NCI-H446 (cell line): Measurements from ENCODE around the gene UBB.

Source experiments
- DNase-seq, 2 experiments: peaks; one replicate each; lab custom pipeline; 2025; lab: John Stamatoyannopoulos, UW

UBB gene

DNA sequence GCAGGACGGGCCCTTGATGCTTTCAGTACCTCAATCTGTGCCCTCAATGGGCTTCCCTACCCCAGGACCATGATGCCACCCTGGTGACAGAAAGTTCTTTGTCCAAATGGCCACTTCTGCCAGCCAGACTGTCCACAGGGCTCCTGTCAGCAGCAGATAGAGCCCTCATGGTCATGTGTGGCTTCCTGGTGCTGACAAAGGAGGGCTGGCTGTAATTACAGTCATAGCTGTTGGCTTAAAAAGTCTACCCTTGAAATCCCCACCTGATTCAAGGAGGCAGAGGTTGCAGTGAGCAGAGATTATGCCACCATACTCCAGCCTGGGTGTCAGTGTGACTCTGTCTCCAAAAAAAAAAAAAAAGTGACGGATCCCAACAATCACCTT lies 37.8 kb downstream of the UBB start:
- DNase-seq: no peak

DNA sequence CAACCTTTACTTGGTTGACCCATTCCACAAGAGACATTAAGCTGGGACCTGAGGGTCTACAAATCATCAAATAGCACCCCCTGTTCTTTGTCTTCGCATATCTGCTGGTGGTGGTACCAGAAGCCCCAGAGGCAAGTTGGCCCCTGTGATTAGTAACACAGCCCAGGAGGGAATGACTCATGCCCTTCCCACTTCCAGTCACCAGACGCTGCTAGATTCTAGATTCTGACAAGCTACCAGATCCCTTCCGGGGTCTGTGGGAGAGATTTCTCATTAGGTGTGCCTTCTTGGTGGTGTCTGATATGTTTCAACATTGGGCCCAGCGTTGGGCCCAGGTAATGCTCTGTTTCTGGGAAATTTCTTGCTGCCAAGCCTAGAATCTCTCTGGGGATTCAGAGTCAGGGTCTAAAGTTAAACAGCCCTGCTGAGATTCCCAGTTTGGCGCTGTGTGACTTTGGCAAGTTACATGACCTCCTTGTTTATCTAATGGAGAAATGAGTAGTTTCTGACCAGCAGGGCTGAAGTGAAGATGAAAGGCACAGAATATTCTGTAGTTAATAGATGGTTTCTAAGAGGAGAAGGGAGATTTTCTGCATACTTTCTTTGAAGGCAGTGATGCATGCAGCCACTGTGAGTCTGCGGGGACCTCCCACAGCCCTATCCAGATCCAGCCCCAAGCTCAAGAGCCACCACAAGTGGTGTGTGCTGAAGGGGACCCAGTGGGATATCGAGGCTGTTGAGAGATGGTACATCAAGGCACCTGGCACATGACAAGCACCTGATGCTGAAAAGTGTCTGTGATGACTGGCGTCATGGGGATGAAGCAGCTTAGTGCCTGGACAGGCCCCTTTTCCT lies 38.4 kb downstream of the UBB start:
- peak in 1 of 2 experiments; percentile 16 for DNase-seq

DNA sequence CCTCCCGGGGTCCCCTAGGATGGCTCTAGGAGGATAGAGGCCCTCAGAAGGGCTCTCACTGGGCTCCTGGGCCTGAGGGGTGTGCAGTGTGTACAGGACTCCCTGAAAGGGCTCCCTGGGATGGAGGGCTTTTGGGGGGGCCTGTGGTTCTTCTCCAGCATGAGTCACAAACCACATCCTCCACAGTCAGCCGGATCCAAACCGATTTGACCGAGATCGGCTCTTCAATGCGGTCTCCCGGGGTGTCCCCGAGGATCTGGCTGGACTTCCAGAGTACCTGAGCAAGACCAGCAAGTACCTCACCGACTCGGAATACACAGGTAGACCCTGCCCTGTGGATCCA lies 39.0 kb downstream of the UBB start:
- no peak for DNase-seq

DNA sequence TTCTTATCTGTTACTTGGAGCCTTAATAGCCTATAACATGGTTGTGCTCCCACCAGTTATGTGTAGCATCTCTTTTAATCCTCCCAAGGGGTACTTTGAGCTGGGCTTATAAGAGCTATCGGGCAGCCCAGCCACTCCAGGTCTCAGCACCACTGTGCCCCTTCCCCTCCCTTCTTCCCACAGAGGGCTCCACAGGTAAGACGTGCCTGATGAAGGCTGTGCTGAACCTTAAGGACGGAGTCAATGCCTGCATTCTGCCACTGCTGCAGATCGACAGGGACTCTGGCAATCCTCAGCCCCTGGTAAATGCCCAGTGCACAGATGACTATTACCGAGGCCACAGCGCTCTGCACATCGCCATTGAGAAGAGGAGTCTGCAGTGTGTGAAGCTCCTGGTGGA lies 41.5 kb downstream of the UBB start:
- DNase-seq: no peak

DNA sequence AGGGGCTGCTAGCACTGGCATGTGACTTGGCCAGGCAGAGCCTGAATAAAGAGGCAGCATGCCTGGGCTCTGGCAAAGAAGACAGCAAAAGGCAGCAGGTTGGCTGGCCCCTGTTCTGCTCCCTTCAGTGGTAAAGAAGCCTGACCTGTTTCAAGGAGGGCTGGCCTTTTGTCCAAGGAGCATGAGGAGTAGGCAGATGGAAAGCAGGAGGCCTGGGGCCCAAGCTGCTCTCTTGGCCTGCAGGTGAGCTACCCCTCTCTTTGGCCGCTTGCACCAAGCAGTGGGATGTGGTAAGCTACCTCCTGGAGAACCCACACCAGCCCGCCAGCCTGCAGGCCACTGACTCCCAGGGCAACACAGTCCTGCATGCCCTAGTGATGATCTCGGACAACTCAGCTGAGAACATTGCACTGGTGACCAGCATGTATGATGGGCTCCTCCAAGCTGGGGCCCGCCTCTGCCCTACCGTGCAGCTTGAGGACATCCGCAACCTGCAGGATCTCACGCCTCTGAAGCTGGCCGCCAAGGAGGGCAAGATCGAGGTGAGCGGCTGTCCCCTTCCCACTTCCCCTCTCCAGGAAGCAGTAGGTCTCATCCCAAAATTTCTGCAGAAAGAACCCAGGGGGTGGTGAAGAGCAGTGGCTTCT lies 42.5 kb downstream of the UBB start:
- DNase-seq: no peak

DNA sequence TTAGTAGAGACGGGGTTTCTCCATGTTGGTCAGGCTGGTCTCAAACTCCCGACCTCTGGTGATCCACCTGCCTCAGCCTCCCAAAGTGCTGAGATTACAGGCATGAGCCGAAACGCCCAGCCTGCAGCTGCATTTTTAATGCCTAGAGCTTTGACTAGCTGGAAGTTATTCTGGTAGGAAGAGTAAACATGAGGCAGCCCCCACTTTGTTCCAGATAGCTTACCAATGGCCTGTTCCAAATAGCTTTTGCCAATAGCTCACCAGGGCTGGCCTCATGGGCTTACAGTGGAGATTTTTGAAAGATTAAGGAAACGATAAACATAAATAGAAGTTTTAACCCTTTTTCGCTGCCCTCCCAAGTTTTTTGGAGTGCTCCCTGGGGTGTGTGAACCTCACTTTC lies 44.3 kb downstream of the UBB start:
- DNase-seq: no peak

DNA sequence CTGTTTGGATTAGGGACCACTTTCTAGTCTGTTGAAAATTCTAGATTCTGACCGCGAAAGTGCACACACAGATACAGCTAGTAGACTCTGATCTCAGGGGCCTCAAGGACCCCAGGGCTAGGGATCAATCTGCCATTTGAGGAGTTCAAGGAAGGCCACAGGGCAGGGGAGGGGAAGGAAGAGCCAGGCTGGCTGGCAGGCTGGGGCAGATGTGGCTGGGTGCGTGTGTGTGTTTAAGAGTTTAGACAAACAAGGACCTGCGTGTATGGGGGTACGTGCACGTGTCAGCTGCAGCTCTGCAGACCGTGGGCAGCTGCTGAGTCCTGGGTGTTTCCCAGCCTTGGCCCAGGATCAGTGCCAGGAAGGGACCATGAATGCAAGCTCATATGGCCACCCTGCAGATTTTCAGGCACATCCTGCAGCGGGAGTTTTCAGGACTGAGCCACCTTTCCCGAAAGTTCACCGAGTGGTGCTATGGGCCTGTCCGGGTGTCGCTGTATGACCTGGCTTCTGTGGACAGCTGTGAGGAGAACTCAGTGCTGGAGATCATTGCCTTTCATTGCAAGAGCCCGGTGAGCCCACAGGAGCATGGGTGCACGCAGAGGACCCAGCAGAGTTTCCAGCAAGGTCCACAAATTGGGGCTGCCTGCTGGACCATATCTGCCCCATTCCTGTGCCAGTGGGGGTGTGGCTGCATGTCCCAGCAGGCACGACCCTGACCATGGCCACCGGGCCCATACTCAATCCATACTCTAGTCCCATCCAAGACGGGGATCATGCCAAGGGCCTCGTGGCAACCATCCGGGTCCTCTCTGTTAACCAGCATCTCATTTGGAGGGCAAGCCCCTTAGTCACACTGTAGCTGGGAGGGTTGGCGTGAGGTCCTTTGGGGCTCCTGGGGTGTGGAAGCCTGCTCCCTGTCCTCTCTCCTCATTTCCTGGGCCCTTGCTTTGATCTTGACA lies 45.1 kb downstream of the UBB start:
- no peak for DNase-seq

DNA sequence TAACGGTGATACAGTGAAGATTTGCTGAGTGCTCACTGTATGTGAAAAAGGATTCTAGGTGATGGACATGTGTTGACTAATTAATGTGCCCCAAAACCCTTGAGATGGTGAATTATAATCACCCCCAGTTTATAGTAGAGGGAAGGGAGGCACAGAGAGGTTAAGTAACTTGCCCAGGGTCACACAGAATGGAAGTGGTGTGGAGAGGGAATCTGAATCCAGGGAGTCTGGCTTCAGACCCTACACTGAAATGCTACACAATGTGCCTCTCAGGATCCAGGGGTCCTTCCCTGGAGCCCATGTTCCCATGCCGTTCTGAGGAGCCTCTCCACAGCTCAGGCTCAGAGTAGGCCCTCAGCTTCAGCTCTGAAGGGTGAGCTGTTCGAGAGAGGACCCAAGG lies 46.1 kb downstream of the UBB start:
- no peak for DNase-seq

DNA sequence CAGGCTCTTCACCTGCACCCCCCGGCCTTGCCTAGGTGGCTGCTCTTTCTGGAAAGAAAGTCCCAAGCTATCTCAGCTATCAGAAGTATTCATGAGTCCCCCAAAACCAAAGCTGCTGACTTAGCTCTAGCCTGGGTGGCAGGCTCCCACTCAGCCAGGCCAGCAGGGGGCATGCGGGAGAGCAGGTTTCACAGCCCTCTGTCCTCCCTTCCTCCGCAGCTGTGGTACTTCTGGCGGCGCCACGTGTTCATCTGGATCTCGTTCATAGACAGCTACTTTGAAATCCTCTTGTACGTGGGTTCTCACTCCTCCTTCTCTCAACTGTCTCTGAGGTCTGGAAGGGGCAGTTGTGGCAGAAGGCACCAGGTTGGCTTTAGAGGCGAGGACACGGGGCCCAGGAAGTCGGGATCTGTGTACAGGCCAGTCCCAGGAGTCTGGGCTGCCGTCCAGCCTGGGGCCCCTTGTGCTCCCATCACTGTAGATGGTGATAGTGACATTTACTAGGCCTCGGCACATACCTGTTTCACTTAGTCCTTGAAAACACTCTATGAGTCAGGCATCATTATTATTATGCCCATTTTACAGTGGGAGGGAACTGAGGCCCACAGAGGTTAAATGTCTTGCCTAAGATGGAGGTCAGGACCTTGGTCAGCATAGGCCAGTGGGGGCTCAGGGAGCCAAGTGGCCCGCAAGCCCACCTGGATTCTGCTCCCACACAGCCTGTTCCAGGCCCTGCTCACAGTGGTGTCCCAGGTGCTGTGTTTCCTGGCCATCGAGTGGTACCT lies 47.4 kb downstream of the UBB start:
- no peak for DNase-seq

DNA sequence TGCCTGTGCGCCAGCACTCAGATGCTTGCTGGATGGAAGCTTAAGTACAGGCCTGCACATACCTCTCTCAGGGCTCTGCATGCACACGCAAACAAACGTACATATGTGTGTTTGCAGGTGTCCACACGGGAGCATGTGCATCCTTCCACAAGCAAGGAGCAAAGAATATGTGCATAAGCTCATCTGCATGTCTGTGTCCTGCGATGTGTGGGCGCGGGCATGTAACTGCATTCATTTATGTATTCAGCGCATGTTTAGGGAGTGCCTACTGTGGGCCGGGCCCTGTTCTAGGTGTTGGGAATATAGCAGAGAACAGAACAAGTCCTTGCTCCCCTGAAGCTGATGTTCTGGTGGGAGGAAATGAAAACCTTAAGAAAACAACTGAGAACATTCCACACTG lies 48.2 kb downstream of the UBB start:
- no peak for DNase-seq

DNA sequence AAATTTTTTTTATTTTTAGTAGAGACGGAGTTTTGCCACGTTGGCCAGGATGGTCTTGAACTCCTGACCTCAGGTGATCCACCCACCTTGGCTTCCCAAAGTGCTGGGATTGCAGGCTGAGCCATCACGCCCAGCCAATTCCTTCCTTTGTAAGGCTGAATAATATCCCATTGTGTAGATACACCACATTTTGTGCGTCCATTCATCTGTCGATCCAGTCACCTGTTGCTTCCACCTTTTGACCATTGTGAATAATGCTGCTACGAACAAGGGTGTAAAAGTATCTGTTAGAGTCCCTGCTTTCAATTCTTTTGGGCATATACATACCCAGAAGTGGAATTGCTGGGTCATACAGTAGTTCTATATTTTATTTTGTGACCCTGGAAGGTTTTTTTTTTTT lies 49.8 kb downstream of the UBB start:
- no peak for DNase-seq

DNA sequence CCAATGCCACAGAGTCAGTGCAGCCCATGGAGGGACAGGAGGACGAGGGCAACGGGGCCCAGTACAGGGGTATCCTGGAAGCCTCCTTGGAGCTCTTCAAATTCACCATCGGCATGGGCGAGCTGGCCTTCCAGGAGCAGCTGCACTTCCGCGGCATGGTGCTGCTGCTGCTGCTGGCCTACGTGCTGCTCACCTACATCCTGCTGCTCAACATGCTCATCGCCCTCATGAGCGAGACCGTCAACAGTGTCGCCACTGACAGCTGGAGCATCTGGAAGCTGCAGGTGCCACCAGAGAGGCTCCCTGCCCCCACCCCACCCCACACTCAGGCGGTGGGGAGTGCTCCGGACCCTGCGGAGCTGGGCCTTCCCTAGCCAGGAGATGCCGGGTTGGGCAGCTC lies 51.1 kb downstream of the UBB start:
- DNase-seq: no peak
